Hepatocyte (in vitro differentiated cells): ENCODE data around the gene KIF2A. TPM values are rescaled to one million over a fixed set of nuclear protein-coding genes. Genes with fewer than 3 reads are reported as not detected.
A peak's percentile ranks its signal among the peaks of the same experiment; 100 is the strongest.

Source experiments
- DNase-seq: peaks from one replicate; pipeline ENCODE4 v3.0.0-alpha.2; 2016; ENCODE audit warnings: low spot score
- H2AFZ ChIP-seq: fragments of 200-600 bp; sonication (generic); 2 replicates; pipeline ENCODE4 v1.6.0; 2016; ENCODE audit warnings: antibody characterized with exemption, mild to moderate bottlenecking
- H3K27ac ChIP-seq: fragments of 200-600 bp; sonication (generic); 2 replicates; pipeline ENCODE4 v1.5.1; 2016; ENCODE audit warnings: mild to moderate bottlenecking
- H3K27me3 ChIP-seq: fragments of 200-600 bp; sonication (generic); 2 replicates; pipeline ENCODE4 v1.6.1; 2016
- H3K36me3 ChIP-seq: fragments of 200-600 bp; sonication (generic); replicated peaks from 2 replicates; pipeline ENCODE4 v1.5.1; 2016; ENCODE audit warnings: low read depth; ENCODE audit not compliant: insufficient read depth
- H3K4me1 ChIP-seq: fragments of 200-600 bp; sonication (generic); 2 replicates; pipeline ENCODE4 v1.5.1; 2016; ENCODE audit warnings: mild to moderate bottlenecking, moderate library complexity; ENCODE audit not compliant: insufficient read depth
- H3K4me2 ChIP-seq: fragments of 200-600 bp; sonication (generic); 2 replicates; pipeline ENCODE4 v1.6.0; 2016
- H3K4me3 ChIP-seq: fragments of 200-600 bp; sonication (generic); 2 replicates; pipeline ENCODE4 v1.5.1; 2016; ENCODE audit warnings: mild to moderate bottlenecking
- H3K79me2 ChIP-seq: fragments of 200-600 bp; sonication (generic); 2 replicates; pipeline ENCODE4 v1.6.0; 2017; ENCODE audit warnings: mild to moderate bottlenecking
- H3K9me2 ChIP-seq: fragments of 200-600 bp; sonication (generic); replicated peaks from 2 replicates; pipeline ENCODE4 v1.6.0; 2017; ENCODE audit warnings: mild to moderate bottlenecking; ENCODE audit not compliant: insufficient read depth
- H3K9me3 ChIP-seq: fragments of 200-600 bp; sonication (generic); 2 replicates; pipeline ENCODE4 v1.5.1; 2016; ENCODE audit warnings: low read depth, mild to moderate bottlenecking
- H4K20me1 ChIP-seq: fragments of 200-600 bp; sonication (generic); 2 replicates; pipeline ENCODE4 v1.6.0; 2016; ENCODE audit warnings: mild to moderate bottlenecking; ENCODE audit not compliant: insufficient read depth, poor library complexity, severe bottlenecking
- CTCF ChIP-seq: fragments of 200-600 bp; sonication (generic); IDR thresholded peaks from 2 replicates; pipeline ENCODE4 v1.5.1; 2016; ENCODE audit warnings: antibody characterized with exemption, mild to moderate bottlenecking; ENCODE audit not compliant: poor library complexity
- EZH2 ChIP-seq: fragments of 200-600 bp; sonication (generic); IDR thresholded peaks from 2 replicates; pipeline ENCODE4 v1.6.1; 2016; ENCODE audit warnings: antibody characterized with exemption, mild to moderate bottlenecking, borderline replicate concordance
- EZH2phosphoT487 ChIP-seq: fragments of 200-600 bp; sonication (generic); IDR thresholded peaks from one replicate; pipeline ENCODE4 v1.6.1; 2018; ENCODE audit warnings: antibody characterized with exemption, mild to moderate bottlenecking, low read depth, moderate library complexity; ENCODE audit not compliant: unreplicated experiment, severe bottlenecking
- WGBS: methylation state at CpG from one replicate; pipeline ENCODE4 v1.1.6; 2016; ENCODE audit warnings: low lambda C conversion rate; ENCODE audit errors: missing lambda C conversion rate; 5-methylcytosine and 5-hydroxymethylcytosine counted together
- polyA plus RNA-seq: library from polyadenylated mRNA; unstranded; fragments of >200 nt; fragmentation: Nextera tagmentation; extraction: Ambion mirVana; gene quantifications from 2 replicates; pipeline ENCODE4 v1.2.1, GENCODE V29; 2016
- total RNA-seq: library from RNA; depleted of rRNA; stranded (reverse); fragments of >200 nt; gene quantifications from 2 replicates; pipeline ENCODE4 v1.2.3, GENCODE V29; 2014

Gene KIF2A
- total and polyA plus RNA-seq, 2 experiments from 2014 or later: 28.3 to 46.9 TPM

- 82% methylated on average over 3 of the region's 3 CpGs for WGBS
- no peaks in the 10 kb centered on the region for H3K27me3 ChIP-seq
- TF ChIP-seq EZH2phosphoT487 (no peak), EZH2 (no peak), CTCF (no peak)
Measured at GRCh38 chr5:62271870-62272269, 34.1 kb upstream of the KIF2A start.

GRCh38 chr5:62273687-62274086 is 32.3 kb upstream of the KIF2A start:
- no peak for DNase-seq
- Histone ChIP-seq H3K9me2 (no peaks in the 10 kb centered on the region), H3K9me3 (no peaks in the 10 kb centered on the region), H3K27me3 (no peaks in the 10 kb centered on the region), H3K36me3 (no peaks in the 10 kb centered on the region), H2AFZ (no peak overlapping the region), H3K4me3 (no peak overlapping the region), H3K4me2 (no peak overlapping the region), H4K20me1 (no peaks in the 10 kb centered on the region), H3K79me2 (no peaks in the 10 kb centered on the region), H3K4me1 (peaks cover 9% of the 10 kb centered on the region), H3K27ac (no peak overlapping the region)
- TF ChIP-seq EZH2phosphoT487 (no peak), EZH2 (no peak), CTCF (no peak)
- WGBS: 95% methylated on average over 3 of the region's 3 CpGs

More at GRCh38 chr5:62271870-62272269, 34.1 kb upstream of the KIF2A start:
- Histone ChIP-seq H3K4me3 (no peak overlapping the region), H3K36me3 (no peaks in the 10 kb centered on the region), H2AFZ (no peak overlapping the region), H3K79me2 (no peaks in the 10 kb centered on the region), H3K4me1 (peaks cover 9% of the 10 kb centered on the region), H3K9me2 (no peaks in the 10 kb centered on the region), H3K9me3 (no peaks in the 10 kb centered on the region), H3K27ac (no peak overlapping the region), H4K20me1 (no peaks in the 10 kb centered on the region), H3K4me2 (no peak overlapping the region)
- no peak for DNase-seq

GRCh38 chr5:62275581-62275980 is 30.4 kb upstream of the KIF2A start:
- Histone ChIP-seq H3K27me3 (no peaks in the 10 kb centered on the region), H3K4me2 (no peak overlapping the region), H3K36me3 (no peaks in the 10 kb centered on the region), H3K9me3 (no peaks in the 10 kb centered on the region), H3K4me3 (no peak overlapping the region), H3K4me1 (peaks cover 5% of the 10 kb centered on the region), H4K20me1 (no peaks in the 10 kb centered on the region), H3K9me2 (no peaks in the 10 kb centered on the region), H3K79me2 (no peaks in the 10 kb centered on the region), H3K27ac (no peak overlapping the region), H2AFZ (no peak overlapping the region)
- WGBS: 74% methylated on average over 1 of the region's 1 CpG
- no peak for DNase-seq
- TF ChIP-seq EZH2: no peak
- no peak for TF ChIP-seq CTCF
- TF ChIP-seq EZH2phosphoT487: no peak

GRCh38 chr5:62281411-62281810 is 24.6 kb upstream of the KIF2A start:
- no peak overlapping the region for H3K4me2 ChIP-seq
- H4K20me1 ChIP-seq: no peaks in the 10 kb centered on the region
- no peaks in the 10 kb centered on the region for H3K36me3 ChIP-seq
- no peaks in the 10 kb centered on the region for H3K9me3 ChIP-seq
- no peaks in the 10 kb centered on the region for H3K79me2 ChIP-seq
- WGBS: 82% methylated on average over 3 of the region's 3 CpGs
- H3K27ac ChIP-seq: peak overlapping the region; percentile 79
- H3K9me2 ChIP-seq: no peaks in the 10 kb centered on the region
- no peak overlapping the region for H2AFZ ChIP-seq
- H3K4me3 ChIP-seq: no peak overlapping the region
- H3K27me3 ChIP-seq: no peaks in the 10 kb centered on the region
- no peak for DNase-seq
- H3K4me1 ChIP-seq: peaks cover 12% of the 10 kb centered on the region
- no peak for TF ChIP-seq EZH2phosphoT487
- TF ChIP-seq CTCF: no peak
- no peak for TF ChIP-seq EZH2
